Measurements from ENCODE around the gene RBM6.

DNA sequence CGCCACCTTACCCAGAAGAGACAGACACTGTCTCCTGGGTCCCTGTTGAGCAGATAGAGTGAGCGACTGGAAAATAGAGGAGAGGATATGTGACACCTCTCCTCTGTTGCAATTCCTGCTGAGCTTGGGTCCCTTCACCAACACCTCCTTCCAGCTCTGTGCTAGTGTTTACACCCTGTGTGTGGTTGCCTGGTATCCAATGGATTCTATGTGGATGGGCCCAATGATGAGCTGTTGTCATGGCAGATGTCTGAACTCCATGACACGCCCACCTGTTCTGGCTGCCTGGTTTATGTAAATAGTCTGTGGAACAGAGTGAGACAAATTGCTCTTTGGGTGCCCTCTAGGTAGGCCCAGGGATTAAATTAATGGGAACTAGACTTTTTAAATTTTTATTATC is 172.5 kb downstream of the RBM6 start:
- no peak for TF ChIP-seq CTCF (IDR thresholded peaks at IDR 0.05)
- TF ChIP-seq POLR2A (IDR thresholded peaks at IDR 0.05) = no peak

Measured in heart left ventricle (tissue), 13 donors.